HepG2 (cell line): ENCODE measurements around the gene XAB2. TPM values are rescaled to one million over a fixed set of nuclear protein-coding genes. Genes with fewer than 3 reads are reported as not detected.

ENCODE experiments used
- ATAC-seq: fragments of 200-7000 bp; cut with Tn5 transposase; 3 replicates; pipeline ENCODE4 v1.9.1; 2020; ENCODE audit warnings: mild to moderate bottlenecking, moderate library complexity
- BruUV-seq: library from RNA; stranded (reverse); fragments of 400-500 nt; replicated peaks from 2 replicates; lab custom pipeline; 2021; lab: Mats Ljungman, UMichigan
- CTCF ChIA-PET: fragments of 300-600 bp; formaldehyde crosslinking; extraction: SDS; loops from one replicate; lab custom pipeline; 2021; ENCODE audit warnings: low total read pairs, inconsistent platforms, low intra/inter-chr PET ratio; lab: Yijun Ruan, JAX
- POLR2A ChIA-PET: fragments of 350-600 bp; sonication (Branson Sonifier 250); formaldehyde crosslinking; loops from one replicate; lab custom pipeline; 2020; ENCODE audit warnings: antibody characterized with exemption, inconsistent platforms; lab: Yijun Ruan, JAX
- DNase-seq: peaks from one replicate; pipeline ENCODE4 v3.0.0-alpha.2; 2015; ENCODE audit warnings: low spot score
- FAIRE-seq: peaks from 3 replicates; lab custom pipeline; 2011; peaks lifted over from hg19 to GRCh38; lab: Jason Lieb, UNC
- H2AFZ ChIP-seq: one replicate; pipeline ENCODE4 v1.6.1; 2011; ENCODE audit warnings: low read length, inconsistent platforms
- H3K27ac ChIP-seq: fragments of 300-600 bp; 3 replicates; pipeline ENCODE4 v1.8.0; 2011; ENCODE audit warnings: mixed run types, mild to moderate bottlenecking, mixed read lengths, low read length, inconsistent platforms; ENCODE audit not compliant: insufficient read depth; ENCODE audit errors: extremely low read length
- H3K27me3 ChIP-seq, 2 experiments: fragments of 200-600 bp in 1 of 2; 2 replicates in 1 of 2; 3 replicates in 1 of 2; pipeline versions ENCODE4 v1.6.0 to v1.8.0; 2011; ENCODE audit warnings: low read length in 2 of 2, mild to moderate bottlenecking in 2 of 2, moderate library complexity in 2 of 2, inconsistent platforms in 1 of 2; ENCODE audit not compliant: insufficient read depth in 2 of 2, control insufficient read depth in 1 of 2
- H3K36me3 ChIP-seq, 2 experiments: fragments of 200-600 bp in 1 of 2; replicated peaks in 1 of 2; 2 replicates in 1 of 2; 3 replicates in 1 of 2; pipeline versions ENCODE4 v1.5.1 to v1.8.0; 2011; ENCODE audit warnings: low read length in 2 of 2, inconsistent platforms in 1 of 2; ENCODE audit not compliant: insufficient read depth in 2 of 2, control insufficient read depth in 1 of 2
- H3K4me1 ChIP-seq: 2 replicates; pipeline ENCODE4 v1.5.1; 2012; ENCODE audit warnings: low read length, inconsistent platforms; ENCODE audit not compliant: insufficient read depth
- H3K4me2 ChIP-seq: 2 replicates; pipeline ENCODE4 v1.6.0; 2011; ENCODE audit warnings: low read depth, low read length, inconsistent platforms
- H3K4me3 ChIP-seq, 3 experiments: fragments of 200-600 bp in 1 of 3; sonication (generic), shearing (Covaris generic) in 1 of 3; replicated peaks in 1 of 3; 2 replicates each; pipeline ENCODE4 v1.5.1; 2011 to 2016; ENCODE audit warnings: low read length in 3 of 3, inconsistent platforms in 2 of 3, low read depth in 2 of 3, mild to moderate bottlenecking in 2 of 3, control low read depth in 1 of 3, mixed read lengths in 1 of 3; ENCODE audit not compliant: insufficient read depth in 1 of 3
- H3K79me2 ChIP-seq: one replicate; pipeline ENCODE4 v1.6.1; 2011; ENCODE audit warnings: low read length, inconsistent platforms; ENCODE audit not compliant: insufficient read depth
- H3K9ac ChIP-seq: 2 replicates; pipeline ENCODE4 v1.6.0; 2011; ENCODE audit warnings: mild to moderate bottlenecking, low read depth, low read length, inconsistent platforms; ENCODE audit not compliant: insufficient read depth
- H3K9me3 ChIP-seq: 2 replicates; pipeline ENCODE4 v1.5.1; 2012; ENCODE audit warnings: mild to moderate bottlenecking, low read length
- H4K20me1 ChIP-seq: 2 replicates; pipeline ENCODE4 v1.6.0; 2011; ENCODE audit warnings: inconsistent platforms, mild to moderate bottlenecking, low read length, moderate library complexity; ENCODE audit not compliant: insufficient read depth
- ARNT2 ChIP-seq: sonication (generic); formaldehyde crosslinking; IDR thresholded peaks from 2 replicates; pipeline ENCODE4 v1.8.0; 2022; ENCODE audit warnings: mild to moderate bottlenecking, low read depth, missing genetic modification reagents, moderate library complexity
- BORCS8-MEF2B ChIP-seq: sonication (generic); formaldehyde crosslinking; IDR thresholded peaks from 2 replicates; pipeline ENCODE4 v1.8.0; 2022; ENCODE audit warnings: mild to moderate bottlenecking, missing genetic modification reagents
- EEA1 ChIP-seq: sonication (generic); formaldehyde crosslinking; IDR thresholded peaks from 2 replicates; pipeline ENCODE4 v1.5.1; 2020; ENCODE audit warnings: mild to moderate bottlenecking, missing genetic modification reagents, borderline replicate concordance
- FIP1L1 ChIP-seq: fragments of 200-400 bp; formaldehyde crosslinking; IDR thresholded peaks from 2 replicates; pipeline ENCODE4 v1.6.1; 2018; ENCODE audit warnings: low read depth, mild to moderate bottlenecking, low read length, moderate library complexity, borderline replicate concordance; ENCODE audit not compliant: insufficient read depth
- FOXO1 ChIP-seq: sonication (generic); formaldehyde crosslinking; IDR thresholded peaks from 2 replicates; pipeline ENCODE4 v1.4.0; 2020; ENCODE audit warnings: missing genetic modification reagents
- GPBP1L1 ChIP-seq: sonication (generic); formaldehyde crosslinking; IDR thresholded peaks from 2 replicates; pipeline ENCODE4 v1.5.0; 2020; ENCODE audit warnings: mild to moderate bottlenecking, missing genetic modification reagents
- MZF1 ChIP-seq: sonication (generic); formaldehyde crosslinking; IDR thresholded peaks from 2 replicates; pipeline ENCODE4 v1.8.1; 2023; ENCODE audit warnings: mild to moderate bottlenecking, missing genetic modification reagents, borderline replicate concordance
- PCBP1 ChIP-seq: fragments of 200-400 bp; formaldehyde crosslinking; IDR thresholded peaks from 2 replicates; pipeline ENCODE4 v1.6.1; 2017; ENCODE audit warnings: mild to moderate bottlenecking, low read depth, low read length, borderline replicate concordance
- TEAD2 ChIP-seq: sonication (generic); formaldehyde crosslinking; IDR thresholded peaks from 2 replicates; pipeline ENCODE4 v1.9.0; 2021; ENCODE audit warnings: missing genetic modification reagents
- TFE3 ChIP-seq: IDR thresholded peaks from 2 replicates; pipeline ENCODE4 v1.6.1; 2016
- ZNF326 ChIP-seq: sonication (generic); formaldehyde crosslinking; IDR thresholded peaks from 2 replicates; pipeline ENCODE4 v1.4.0; 2020; ENCODE audit warnings: missing genetic modification reagents, borderline replicate concordance
- ZNF362 ChIP-seq: sonication (generic); formaldehyde crosslinking; IDR thresholded peaks from 2 replicates; pipeline ENCODE4 v1.4.0; 2020; ENCODE audit warnings: missing genetic modification reagents, mild to moderate bottlenecking, borderline replicate concordance
- ZNF510 ChIP-seq: sonication (generic); formaldehyde crosslinking; IDR thresholded peaks from 2 replicates; pipeline ENCODE4 v1.4.0; 2020; ENCODE audit warnings: low read depth, mild to moderate bottlenecking, missing genetic modification reagents
- ZNF558 ChIP-seq: sonication (generic); formaldehyde crosslinking; IDR thresholded peaks from 2 replicates; pipeline ENCODE4 v1.9.0; 2022; ENCODE audit warnings: mild to moderate bottlenecking, missing genetic modification reagents, borderline replicate concordance
- ZNF569 ChIP-seq: sonication (generic); formaldehyde crosslinking; IDR thresholded peaks from 2 replicates; pipeline ENCODE4 v1.5.0; 2020; ENCODE audit warnings: mild to moderate bottlenecking, missing genetic modification reagents, moderate library complexity, borderline replicate concordance
- ZNF709 ChIP-seq: sonication (generic); formaldehyde crosslinking; IDR thresholded peaks from 2 replicates; pipeline ENCODE4 v1.5.0; 2020; ENCODE audit warnings: mild to moderate bottlenecking, missing genetic modification reagents
- ZNF724P ChIP-seq: sonication (generic); formaldehyde crosslinking; IDR thresholded peaks from 2 replicates; pipeline ENCODE4 v1.8.0; 2022; ENCODE audit warnings: missing genetic modification reagents, borderline replicate concordance
- WGBS: methylation state at CpG from one replicate; pipeline ENCODE4 v1.1.6; 2017; ENCODE audit warnings: low lambda C conversion rate; 5-methylcytosine and 5-hydroxymethylcytosine counted together
- in situ Hi-C: cut with HindIII; loops from 2 replicates; pipeline ENCODE4 v1.10.0; 2017; ENCODE audit warnings: low pct_unique_long_range_greater_than_20kb; ENCODE audit not compliant: extremely low pct_ligation_motif_present
- intact Hi-C: fragments of 100-400 bp; cut with micrococcal nuclease; formaldehyde crosslinking; loops from one replicate; pipeline ENCODE4 v1.10.0; 2022; ENCODE audit not compliant: unreplicated experiment
- polyA plus RNA-seq, 8 experiments: library from polyadenylated mRNA; depleted of rRNA in 3 of 8; stranded (reverse) in 7 of 8; unstranded in 1 of 8; fragments of >200 nt; fragmentation: Illumina TruSeq in 4 of 8; extraction: Trizol in 4 of 8; gene quantifications; 2 replicates each; pipeline versions ENCODE4 v1.2.1 to v1.2.3, GENCODE V29; 2011 to 2016; ENCODE audit warnings: low read depth in 4 of 8, missing spikeins in 1 of 8, mixed read lengths in 1 of 8; ENCODE audit not compliant: insufficient read depth in 1 of 8
- total RNA-seq, 5 experiments: library from RNA; depleted of rRNA; stranded (reverse); fragments of >200 nt; fragmentation: Illumina TruSeq; extraction: Trizol; gene quantifications; 2 replicates each; pipeline ENCODE4 v1.2.3, GENCODE V29; 2016; ENCODE audit warnings: low read depth in 1 of 5

XAB2 gene
- total and polyA plus RNA-seq, 2 of the 13 experiments (the other 11 are each of a cell fraction or from before 2014, with no cell fraction given) = 6.2 to 23.9 TPM

- Histone ChIP-seq H3K27me3 (no peaks in the 10 kb centered on the region; a peak in 1 of 5 replicates), H3K36me3 (peaks cover 0 to 1% of the 10 kb centered on the region in 2 experiments; a peak in 2 of 5 replicates), H3K4me2 (peak within 1 kb of the TSS; percentile 78), H3K27ac (peak within 1 kb of the TSS; percentile 61), H3K9ac (peak within 1 kb of the TSS; percentile 85), H3K4me1 (peaks cover 23% of the 10 kb centered on the region), H3K4me3 (peak within 1 kb of the TSS; percentile 93 to 96 (median 95)), H3K9me3 (no peaks in the 10 kb centered on the region), H2AFZ (no peak within 1 kb of the TSS), H3K79me2 (peaks cover 7% of the 10 kb centered on the region), H4K20me1 (no peaks in the 10 kb centered on the region; the same call in 1 of the 2 replicates)
- intact Hi-C loops (no loop called here), in situ Hi-C loops (no loop called here)
- no TSS peak for BruUV-seq
- FAIRE-seq = no peak
- WGBS = 12% methylated on average over 24 of the region's 61 CpGs
- peak; percentile 61 for DNase-seq
- ChIA-PET POLR2A (interaction anchor here (0.7 to 1.5 kb wide), 3 partner anchors 15 to 44 kb away, joined by 4 to 12 read pairs (median 7); partner anchors contain the start of genes CAMSAP3 and TRAPPC5), CTCF (no interaction called here)
- ATAC-seq = peak; percentile 80
- TF ChIP-seq ZNF362 (CRISPR knock-in tag) (peak; percentile 41; the same call in 1 of the 2 replicates), ZNF709 (CRISPR knock-in tag) (peak; percentile 73; the same call in 1 of the 2 replicates), FOXO1 (0 out of 2 replicates have a peak, but pooled peaks have one; percentile 8), ARNT2 (CRISPR knock-in tag) (peak; percentile 57; the same call in 1 of the 2 replicates), TFE3 (CRISPR knock-in tag) (peak; percentile 39; the same call in 1 of the 2 replicates), ZNF558 (CRISPR knock-in tag) (no peak), ZNF724P (peak; percentile 87; the same call in 1 of the 2 replicates), MZF1 (CRISPR knock-in tag) (no peak), TEAD2 (CRISPR knock-in tag) (no peak), EEA1 (CRISPR knock-in tag) (no peak), BORCS8-MEF2B (CRISPR knock-in tag) (peak; percentile 72; the same call in 1 of the 2 replicates), PCBP1 (no peak), ZNF326 (CRISPR knock-in tag) (no peak), ZNF569 (no peak), ZNF510 (CRISPR knock-in tag) (no peak), FIP1L1 (no peak), GPBP1L1 (CRISPR knock-in tag) (no peak)
These were observed 7.5 kb upstream of the XAB2 start, which contains the start of gene STXBP2 for GRCh38 chr19:7636691-7637373. Gene STXBP2 (plus strand): TSS chr19:7637110. CDS start chr19:7637150, 40 bp downstream.
